HepG2 (cell line): Measurements from ENCODE around the gene PLCG1. TPM values are rescaled to one million over a fixed set of nuclear protein-coding genes. Genes with fewer than 3 reads are reported as not detected.
A peak's percentile ranks its signal among the peaks of the same experiment; 100 is the strongest.

Experiments
- DBP ChIP-seq: sonication (generic); formaldehyde crosslinking; IDR thresholded peaks from 2 replicates; pipeline ENCODE4 v1.4.0; 2020; ENCODE audit warnings: missing genetic modification reagents; ENCODE audit errors: not compliant biosample characterization
- FOXO1 ChIP-seq: sonication (generic); formaldehyde crosslinking; IDR thresholded peaks from 2 replicates; pipeline ENCODE4 v1.4.0; 2020; ENCODE audit warnings: missing genetic modification reagents
- FOXO4 ChIP-seq: sonication (generic); formaldehyde crosslinking; conservative IDR thresholded peaks from 2 replicates; pipeline ENCODE4 v1.8.1; 2023; ENCODE audit warnings: missing genetic modification reagents
- GATAD1 ChIP-seq: IDR thresholded peaks from 2 replicates; pipeline ENCODE4 v1.6.1; 2016; ENCODE audit warnings: missing genetic modification reagents, missing compliant biosample characterization
- KDM6A ChIP-seq: IDR thresholded peaks from 2 replicates; pipeline ENCODE4 v1.6.1; 2016; ENCODE audit warnings: low read depth
- NR0B2 ChIP-seq: sonication (generic); formaldehyde crosslinking; IDR thresholded peaks from 2 replicates; pipeline ENCODE4 v1.4.0; 2020; ENCODE audit warnings: mild to moderate bottlenecking, missing genetic modification reagents
- RBFOX2 ChIP-seq: fragments of 200-400 bp; formaldehyde crosslinking; IDR thresholded peaks from 2 replicates; pipeline ENCODE4 v1.6.1; 2017; ENCODE audit warnings: low read depth, mild to moderate bottlenecking, low read length
- TFDP1 ChIP-seq: IDR thresholded peaks from 2 replicates; pipeline ENCODE4 v1.6.1; 2016; ENCODE audit warnings: missing compliant biosample characterization, missing genetic modification reagents, borderline replicate concordance
- ZFP36 ChIP-seq: fragments of 150-350 bp; IDR thresholded peaks from 2 replicates; pipeline ENCODE4 v1.6.1; 2018; ENCODE audit warnings: borderline replicate concordance, low read length, low read depth; ENCODE audit not compliant: partially characterized antibody
- ZFX ChIP-seq: sonication (generic); formaldehyde crosslinking; IDR thresholded peaks from 2 replicates; pipeline ENCODE4 v1.4.0; 2020; ENCODE audit warnings: mild to moderate bottlenecking, low read depth, missing genetic modification reagents, moderate library complexity
- ZMYM3 ChIP-seq: sonication (generic); formaldehyde crosslinking; IDR thresholded peaks from 2 replicates; pipeline ENCODE4 v1.5.1; 2020; ENCODE audit warnings: mild to moderate bottlenecking, missing genetic modification reagents
- ZNF10 ChIP-seq: sonication (generic); formaldehyde crosslinking; IDR thresholded peaks from 2 replicates; pipeline ENCODE4 v1.4.0; 2020; ENCODE audit warnings: mild to moderate bottlenecking, low read depth, missing genetic modification reagents, borderline replicate concordance
- ZNF552 ChIP-seq: sonication (generic); formaldehyde crosslinking; IDR thresholded peaks from 2 replicates; pipeline ENCODE4 v1.9.0; 2022; ENCODE audit warnings: missing genetic modification reagents, mild to moderate bottlenecking, borderline replicate concordance
- ZNF609 ChIP-seq: sonication (generic); formaldehyde crosslinking; IDR thresholded peaks from 2 replicates; pipeline ENCODE4 v1.4.0; 2020; ENCODE audit warnings: mild to moderate bottlenecking, missing genetic modification reagents, borderline replicate concordance
- ZSCAN9 ChIP-seq: IDR thresholded peaks from 2 replicates; pipeline ENCODE4 v1.6.1; 2016; ENCODE audit warnings: borderline replicate concordance
- polyA plus RNA-seq, 8 experiments: library from polyadenylated mRNA; depleted of rRNA in 3 of 8; stranded (reverse) in 7 of 8; unstranded in 1 of 8; fragments of >200 nt; fragmentation: Illumina TruSeq in 4 of 8; extraction: Trizol in 4 of 8; gene quantifications; 2 replicates each; pipeline versions ENCODE4 v1.2.1 to v1.2.3, GENCODE V29; 2011 to 2016; ENCODE audit warnings: low read depth in 4 of 8, missing spikeins in 1 of 8, mixed read lengths in 1 of 8; ENCODE audit not compliant: insufficient read depth in 1 of 8
- total RNA-seq, 5 experiments: library from RNA; depleted of rRNA; stranded (reverse); fragments of >200 nt; fragmentation: Illumina TruSeq; extraction: Trizol; gene quantifications; 2 replicates each; pipeline ENCODE4 v1.2.3, GENCODE V29; 2016; ENCODE audit warnings: low read depth in 1 of 5

Gene PLCG1
- total and polyA plus RNA-seq, 2 of the 13 experiments (the other 11 are each of a cell fraction or from before 2014, with no cell fraction given), result 85.3 to 158 TPM

- TF ChIP-seq NR0B2 (0 out of 2 replicates have a peak, but pooled peaks have one; percentile 32), ZNF609 (CRISPR knock-in tag) (peak; percentile 17; the same call in 1 of the 2 replicates), ZNF552 (CRISPR knock-in tag) (0 out of 2 replicates have a peak, but pooled peaks have one; percentile 17), KDM6A (CRISPR knock-in tag) (no peak), ZNF10 (0 out of 2 replicates have a peak, but pooled peaks have one; percentile 45), ZFP36 (peak; percentile 78), FOXO1 (CRISPR knock-in tag) (no peak), DBP (CRISPR knock-in tag) (no peak), RBFOX2 (no peak), ZSCAN9 (no peak), GATAD1 (no peak), TFDP1 (CRISPR knock-in tag) (no peak), ZFX (CRISPR knock-in tag) (peak; percentile 30; the same call in 1 of the 2 replicates), ZMYM3 (CRISPR knock-in tag) (peak; percentile 66; the same call in 1 of the 2 replicates), FOXO4 (CRISPR knock-in tag) (no peak)
Measured at GRCh38 chr20:41152108-41152757, 14.9 kb downstream of the PLCG1 start (continued).
